GM12892 (cell line): Measurements from ENCODE around the gene SDK1.

Source experiments
- DNase-seq: peaks from one replicate; pipeline ENCODE4 v3.0.0; 2011; ENCODE audit not compliant: insufficient read length
- FAIRE-seq: peaks from 2 replicates; lab custom pipeline; 2011; peaks lifted over from hg19 to GRCh38; lab: Jason Lieb, UNC
- POLR2A ChIP-seq: IDR thresholded peaks from 2 replicates; pipeline ENCODE4 v1.6.1; 2011; ENCODE audit warnings: low read depth, low read length, control low read depth
- POLR2AphosphoS5 ChIP-seq: IDR thresholded peaks from 2 replicates; pipeline ENCODE4 v1.6.1; 2011; ENCODE audit warnings: low read depth, low read length, control low read depth
- TAF1 ChIP-seq: IDR thresholded peaks from 2 replicates; pipeline ENCODE4 v1.6.1; 2011; ENCODE audit warnings: low read depth, mild to moderate bottlenecking, control low read depth, low read length, borderline replicate concordance

Gene SDK1

GRCh38 chr7:4025210-4025609 is 724.2 kb downstream of the SDK1 start:
- DNase-seq (no peak), FAIRE-seq (no peak)
- TF ChIP-seq POLR2AphosphoS5: no peak
- no peak for TF ChIP-seq TAF1

- DNase-seq: no peak
- FAIRE-seq: no peak
- no peak for TF ChIP-seq TAF1
Measured at GRCh38 chr7:4025694-4026615, 724.9 kb downstream of the SDK1 start.

- FAIRE-seq (no peak), DNase-seq (no peak)
- TF ChIP-seq POLR2A (no peak), POLR2AphosphoS5 (no peak), TAF1 (no peak)
Measured at GRCh38 chr7:4026941-4027486, 726.0 kb downstream of the SDK1 start.

DNA sequence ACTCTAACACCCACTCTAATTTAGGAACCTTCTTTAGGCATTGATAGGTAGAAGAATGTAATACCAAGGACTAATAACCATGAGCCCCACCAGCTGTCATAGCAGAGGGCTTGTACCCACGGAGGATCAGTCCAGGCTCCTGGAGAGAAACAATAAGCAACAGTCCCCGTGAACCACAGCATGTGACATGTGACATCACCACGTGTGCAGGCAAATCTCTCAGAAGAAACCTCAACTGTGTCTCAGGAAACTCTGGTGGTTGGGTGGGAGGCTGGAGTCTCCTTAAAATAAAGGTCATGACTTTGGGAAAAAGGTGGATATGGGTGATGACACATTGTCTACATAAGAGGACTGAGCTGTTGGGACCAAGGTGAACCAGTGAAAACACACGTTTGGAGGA is 727.2 kb downstream of the SDK1 start:
- FAIRE-seq (no peak), DNase-seq (no peak)
- no peak for TF ChIP-seq POLR2A
- no peak for TF ChIP-seq POLR2AphosphoS5
- TF ChIP-seq TAF1: no peak

DNA sequence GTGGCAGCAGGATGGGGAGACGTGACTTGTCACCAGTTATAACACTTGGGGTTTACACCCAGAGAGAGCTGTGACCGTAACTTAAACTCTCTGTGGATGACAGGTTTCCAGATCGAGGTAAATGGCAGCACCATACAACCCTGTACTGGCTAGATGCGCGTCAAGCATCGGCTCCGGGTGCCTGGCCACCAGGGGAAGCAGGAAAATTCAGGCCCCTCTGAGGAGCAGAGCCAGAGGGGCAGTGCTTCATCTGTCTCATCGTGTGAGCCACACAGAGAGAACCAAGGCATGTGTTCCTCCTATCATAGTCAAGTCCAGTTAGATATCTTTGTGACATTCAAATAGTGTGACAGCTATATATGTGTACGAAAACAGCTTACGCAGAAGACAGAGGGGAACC is 728.9 kb downstream of the SDK1 start:
- no peak for FAIRE-seq

GRCh38 chr7:4030346-4030950 is 729.4 kb downstream of the SDK1 start:
- no peak for DNase-seq
- TF ChIP-seq POLR2AphosphoS5 (no peak), TAF1 (no peak), POLR2A (no peak)
- no peak for FAIRE-seq

More for the DNA sequence above, 728.9 kb downstream of the SDK1 start:
- TF ChIP-seq POLR2A: no peak
- no peak for TF ChIP-seq POLR2AphosphoS5
- TF ChIP-seq TAF1: no peak
- DNase-seq: no peak

GRCh38 chr7:4033996-4034395 is 732.9 kb downstream of the SDK1 start:
- FAIRE-seq (no peak), DNase-seq (no peak)
- TF ChIP-seq TAF1 (no peak), POLR2A (no peak), POLR2AphosphoS5 (no peak)

DNA sequence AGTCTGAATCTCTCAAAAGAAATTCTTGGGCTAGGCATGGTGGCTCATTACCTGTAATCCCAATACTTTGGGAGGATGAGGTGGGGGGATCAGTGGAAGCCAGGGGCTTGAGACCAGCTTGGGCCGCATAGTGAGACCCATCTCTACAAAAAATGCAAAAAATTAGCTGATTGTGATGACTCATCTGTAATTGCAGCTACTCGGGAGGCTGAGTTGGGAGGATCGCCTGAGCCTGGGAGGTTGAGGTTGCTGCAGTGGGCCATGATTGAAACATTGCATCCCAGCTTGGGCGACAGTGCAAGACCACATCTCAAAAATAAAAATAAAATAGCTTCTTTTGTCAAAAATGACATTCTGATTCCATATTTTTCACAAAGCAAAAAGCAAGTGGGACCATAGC is 736.3 kb downstream of the SDK1 start:
- no peak for DNase-seq
- TF ChIP-seq TAF1 (no peak), POLR2AphosphoS5 (no peak)
- no peak for FAIRE-seq

DNA sequence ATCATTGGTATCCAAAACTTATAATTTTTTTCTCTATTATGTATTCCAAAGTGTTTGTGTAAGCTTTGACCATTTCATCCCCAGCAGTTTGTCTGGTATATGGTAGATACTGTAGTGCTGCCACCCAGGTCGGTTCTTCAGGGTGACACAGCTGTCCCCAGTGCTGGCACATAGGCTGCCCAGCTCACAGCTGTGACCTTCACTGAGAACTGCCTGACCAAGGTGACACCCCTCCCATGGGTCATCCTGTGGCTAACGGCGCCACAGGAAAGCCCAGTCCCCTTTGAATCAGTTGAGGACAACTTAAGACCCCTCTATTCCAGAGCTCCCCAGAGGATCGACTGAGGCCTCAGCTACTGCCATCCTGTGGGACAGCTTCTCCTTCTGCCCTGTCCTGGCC is 736.8 kb downstream of the SDK1 start:
- DNase-seq (no peak), FAIRE-seq (no peak)
- TF ChIP-seq POLR2A: no peak
- no peak for TF ChIP-seq POLR2AphosphoS5
- TF ChIP-seq TAF1: no peak

DNA sequence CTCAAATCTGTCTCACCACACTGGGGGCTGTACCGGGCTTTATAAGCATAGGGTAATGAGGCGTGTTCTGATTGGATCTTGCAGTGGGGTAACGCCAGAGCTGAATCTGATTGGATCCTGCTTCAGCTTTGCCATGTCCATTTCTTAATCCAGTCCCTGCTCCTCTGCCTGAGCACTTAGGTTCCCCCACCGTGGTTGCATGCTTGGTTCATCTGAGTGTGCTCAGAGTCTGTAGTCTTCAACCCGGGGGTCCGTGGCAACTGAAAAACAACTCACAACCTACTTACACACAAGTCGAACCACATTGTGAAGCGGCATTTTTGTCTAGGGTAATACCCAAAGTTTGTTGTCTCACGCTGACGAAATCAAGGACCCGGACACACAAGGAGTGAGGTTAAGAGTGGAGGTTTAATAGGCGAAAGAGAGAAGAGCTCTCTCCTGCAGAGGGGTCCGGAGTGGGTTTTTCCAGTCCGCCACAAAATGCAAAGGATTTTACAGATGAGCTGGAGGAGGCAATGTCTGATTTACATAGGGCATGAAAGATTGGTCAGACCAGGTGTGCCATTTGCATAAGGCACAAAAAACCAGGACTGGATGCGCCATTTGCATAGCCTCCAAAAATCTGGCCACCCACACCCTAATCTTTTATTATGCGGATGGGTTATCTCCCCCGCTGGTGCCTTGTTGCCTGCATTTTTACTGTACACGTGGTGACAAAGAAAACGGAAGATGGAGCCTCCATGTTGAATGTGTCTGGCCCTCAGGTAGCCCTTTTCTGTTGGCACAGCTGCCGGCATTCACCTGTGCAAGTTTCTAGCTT is 739.3 kb downstream of the SDK1 start:
- DNase-seq (no peak), FAIRE-seq (no peak)
- TF ChIP-seq TAF1 (no peak), POLR2A (no peak), POLR2AphosphoS5 (no peak)

DNA sequence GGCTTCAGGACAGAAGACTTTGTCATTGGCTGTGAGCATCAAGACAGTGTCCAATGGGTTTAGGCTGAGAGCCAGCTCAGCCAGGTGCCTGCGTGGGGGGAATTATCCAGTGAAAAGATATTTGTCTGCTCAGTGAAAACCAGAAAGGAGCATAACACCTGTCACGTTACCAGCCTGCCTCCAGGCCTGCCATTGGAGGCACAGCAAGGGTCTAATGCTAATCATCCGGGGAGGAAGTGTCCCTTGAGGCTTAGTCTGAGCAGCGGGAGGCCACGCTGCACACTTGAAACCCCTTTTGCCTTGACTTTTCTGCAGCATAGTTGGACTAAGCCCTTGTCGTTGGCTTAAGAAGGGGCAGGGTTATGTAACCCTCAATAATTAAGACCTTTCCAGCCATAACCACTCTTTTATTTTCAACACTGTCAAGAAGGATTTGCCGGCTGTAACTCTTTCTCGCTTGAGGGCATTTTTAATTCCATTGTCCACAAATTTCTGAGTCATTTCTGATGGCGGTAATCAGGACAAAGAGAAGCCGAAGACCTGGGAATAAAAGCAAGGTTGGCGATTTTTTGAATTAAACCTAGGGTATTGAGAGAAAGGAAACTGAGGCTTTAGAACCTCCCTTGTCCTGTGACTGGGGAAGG is 741.5 kb downstream of the SDK1 start:
- TF ChIP-seq TAF1: no peak
- TF ChIP-seq POLR2A: no peak
- TF ChIP-seq POLR2AphosphoS5: no peak
- no peak for FAIRE-seq
- DNase-seq: no peak
